GM19238 (cell line): ENCODE data around the gene ZNF772.
"Not testable (repeated sequence)": the region's sequence is repeated elsewhere in the genome, so short reads cannot be mapped to it uniquely, and the experiment has no call there.

Experiments
- DNase-seq: peaks from one replicate; pipeline ENCODE4 v3.0.0; 2011; ENCODE audit warnings: low spot score; ENCODE audit not compliant: insufficient read length

Gene ZNF772

GRCh38 chr19:57477191-57478008, at the start of gene ZNF772:
ZNF772 (minus strand) TSS chr19:57477566; CDS start chr19:57477309, 257 bp downstream.
- peak; percentile 81 for DNase-seq

- not testable (repeated sequence) for DNase-seq
Observed at GRCh38 chr19:57518021-57518420, 40.7 kb upstream of the ZNF772 start.

GRCh38 chr19:57515255-57515654, 37.9 kb upstream of the ZNF772 start:
- no peak for DNase-seq

- DNase-seq, result no peak
Observed at GRCh38 chr19:57512845-57513244, 35.5 kb upstream of the ZNF772 start.

- DNase-seq, result no peak
Observed at GRCh38 chr19:57511484-57511883, 34.1 kb upstream of the ZNF772 start.

GRCh38 chr19:57506163-57506562, 28.8 kb upstream of the ZNF772 start:
- DNase-seq, result no peak

GRCh38 chr19:57500400-57500799, 23.0 kb upstream of the ZNF772 start:
- not testable (repeated sequence) for DNase-seq

GRCh38 chr19:57499680-57500395, 22.5 kb upstream of the ZNF772 start, which contains the start of gene ZNF773:
ZNF773 (plus strand) TSS chr19:57499938; CDS start chr19:57500081, 143 bp downstream.
- DNase-seq, result peak; percentile 86

- not testable (repeated sequence) for DNase-seq
Observed at GRCh38 chr19:57499332-57499679, 21.9 kb upstream of the ZNF772 start.

- not testable (repeated sequence) for DNase-seq
Observed at GRCh38 chr19:57488299-57488644, 10.9 kb upstream of the ZNF772 start.

GRCh38 chr19:57487477-57488298, 10.3 kb upstream of the ZNF772 start, which contains the start of gene ZNF419:
ZNF419 (plus strand) TSS chr19:57487750; CDS start chr19:57487951, 201 bp downstream.
- peak; percentile 87 for DNase-seq

- DNase-seq, result no peak
Observed at GRCh38 chr19:57473646-57474045, 3.7 kb downstream of the ZNF772 start.

- DNase-seq, result no peak
Observed at GRCh38 chr19:57466489-57466888, 10.9 kb downstream of the ZNF772 start.

GRCh38 chr19:57465680-57466381, 11.5 kb downstream of the ZNF772 start:
- DNase-seq, result no peak

- no peak for DNase-seq
Observed at GRCh38 chr19:57452307-57452706, 25.1 kb downstream of the ZNF772 start.

GRCh38 chr19:57443121-57443696, 34.2 kb downstream of the ZNF772 start:
- DNase-seq, result no peak

- no peak for DNase-seq
Observed at GRCh38 chr19:57441979-57442752, 35.2 kb downstream of the ZNF772 start.

GRCh38 chr19:57438925-57439324, 38.4 kb downstream of the ZNF772 start:
- DNase-seq, result no peak

- DNase-seq, result no peak
Observed at GRCh38 chr19:57437931-57438330, 39.4 kb downstream of the ZNF772 start.

GRCh38 chr19:57436417-57436816, 40.9 kb downstream of the ZNF772 start:
- DNase-seq, result no peak
